ENCODE data around the gene LAMC2. TPM values are rescaled to one million over a fixed set of nuclear protein-coding genes. Genes with fewer than 3 reads are reported as not detected.

Gene LAMC2
- polyA plus RNA-seq, 3 donors = not detected

DNA sequence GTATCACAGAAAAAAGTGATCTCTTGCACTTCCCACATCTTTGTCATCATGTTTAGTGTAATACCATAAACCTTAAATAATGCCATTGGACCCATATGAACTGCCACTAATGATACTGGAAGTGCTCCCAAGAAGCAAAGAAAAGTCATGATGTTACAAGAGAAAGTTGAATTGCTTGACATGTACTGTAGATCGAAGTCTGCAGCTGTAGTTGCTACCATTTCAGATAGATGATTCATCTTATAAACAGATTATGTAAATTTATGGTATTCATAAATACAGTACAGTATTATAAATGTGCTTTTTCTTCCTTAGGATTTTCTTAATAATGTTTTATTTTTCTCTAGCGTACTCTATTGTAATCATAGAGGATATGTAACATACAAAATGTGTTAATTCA lies 30.1 kb upstream of the LAMC2 start:
- intact Hi-C loops (cut with micrococcal nuclease) = no loop called here

DNA sequence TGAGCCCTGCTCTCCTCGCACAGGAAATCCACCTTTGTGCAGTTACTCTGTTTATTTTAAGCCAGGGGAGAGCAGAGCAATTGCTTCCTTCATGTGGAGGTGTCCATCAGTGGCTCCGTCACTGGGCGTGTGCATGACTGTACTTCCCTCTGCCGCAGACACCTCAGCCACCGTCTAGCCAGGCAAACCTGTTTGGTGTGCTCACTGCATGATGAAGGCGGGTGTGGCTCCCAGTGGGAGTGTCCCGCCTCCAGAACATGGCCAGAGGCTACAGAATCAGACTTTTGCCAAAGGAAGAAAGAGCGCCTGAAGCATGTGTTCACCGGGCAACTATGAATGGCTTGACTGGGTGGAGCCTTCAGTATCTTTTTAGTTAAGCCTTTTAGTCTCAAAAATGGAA lies 26.1 kb upstream of the LAMC2 start:
- Histone ChIP-seq H3K27me3 (ENCODE audit: control insufficient read depth in 2 of 2, insufficient read depth in 2 of 2, low read length in 2 of 2) (no peaks in the 10 kb centered on the region), H3K4me2 (replicated peaks; ENCODE audit: extremely low read depth, low read length, poor library complexity, severe bottlenecking) (no peak overlapping the region)

More for the DNA sequence above, 30.1 kb upstream of the LAMC2 start:
- Histone ChIP-seq H3K4me2 (replicated peaks; ENCODE audit: extremely low read depth, low read length, poor library complexity, severe bottlenecking) (no peak overlapping the region), H3K9ac (ENCODE audit: insufficient read depth, low read length, poor library complexity, severe bottlenecking) (no peak overlapping the region), H3K27me3 (ENCODE audit: control insufficient read depth in 2 of 2, insufficient read depth in 2 of 2, low read length in 2 of 2) (no peaks in the 10 kb centered on the region), H3K36me3 (replicated peaks in 1 of 2; ENCODE audit: control insufficient read depth in 1 of 2, insufficient read depth in 2 of 2, low read length in 2 of 2) (no peaks in the 10 kb centered on the region), H3K79me2 (ENCODE audit: insufficient read depth, low read length) (no peaks in the 10 kb centered on the region), H3K9me3 (replicated peaks in 1 of 2; ENCODE audit: control insufficient read depth in 1 of 2, insufficient read depth in 1 of 2, low read length in 2 of 2) (no peaks in the 10 kb centered on the region), H2AFZ (ENCODE audit: insufficient read depth, low read depth, low read length, poor library complexity, severe bottlenecking) (no peak overlapping the region), H3K4me1 (ENCODE audit: control insufficient read depth in 1 of 2, insufficient read depth in 2 of 2, low read length in 2 of 2) (no peaks in the 10 kb centered on the region), H3K27ac (ENCODE audit: low read depth in 1 of 2, low read length in 2 of 2) (no peak overlapping the region), H4K20me1 (ENCODE audit: insufficient read depth, low read length) (no peaks in the 10 kb centered on the region), H3K4me3 (replicated peaks in 1 of 3; ENCODE audit: low read depth in 2 of 3, low read length in 3 of 3) (no peak overlapping the region)
- no peak overlapping the region for H3K4me3 Mint-ChIP-seq
- H3K36me3 Mint-ChIP-seq = no peaks in the 10 kb centered on the region
- no CpG with 5 or more reads among the region's 2 CpGs for WGBS (ENCODE audit: insufficient coverage)
- no peak for DNase-seq
- peaks cover 0 to 5% (median 2%) of the 10 kb centered on the region in 7 donors for H3K9me3 Mint-ChIP-seq
- peaks cover 5 to 11% (median 6%) of the 10 kb centered on the region in 3 donors for H3K27me3 Mint-ChIP-seq (ENCODE audit: low read depth in 3 of 3)
- no peak overlapping the region for H3K27ac Mint-ChIP-seq
- no peak for TF ChIP-seq CTCF (IDR thresholded peaks at IDR 0.05)
- no peaks in the 10 kb centered on the region for H3K4me1 Mint-ChIP-seq

More for the DNA sequence above, 26.1 kb upstream of the LAMC2 start:
- H2AFZ ChIP-seq (ENCODE audit: insufficient read depth, low read depth, low read length, poor library complexity, severe bottlenecking) = no peak overlapping the region
- Mint-ChIP-seq H3K4me3 (no peak overlapping the region), H3K36me3 (no peaks in the 10 kb centered on the region), H3K27me3 (ENCODE audit: low read depth in 3 of 3) (peaks cover 3 to 5% (median 4%) of the 10 kb centered on the region in 3 donors), H3K27ac (no peak overlapping the region), H3K9me3 (peaks cover 0 to 5% (median 2%) of the 10 kb centered on the region in 7 donors), H3K4me1 (no peaks in the 10 kb centered on the region)
- no peak overlapping the region for H3K4me3 ChIP-seq (replicated peaks in 1 of 3; ENCODE audit: low read depth in 2 of 3, low read length in 3 of 3)
- DNase-seq = no peak
- TF ChIP-seq CTCF (IDR thresholded peaks at IDR 0.05) = no peak
- no peak overlapping the region for H3K27ac ChIP-seq (ENCODE audit: low read depth in 1 of 2, low read length in 2 of 2)
- no peaks in the 10 kb centered on the region for H3K79me2 ChIP-seq (ENCODE audit: insufficient read depth, low read length)
- H3K36me3 ChIP-seq (replicated peaks in 1 of 2; ENCODE audit: control insufficient read depth in 1 of 2, insufficient read depth in 2 of 2, low read length in 2 of 2) = no peaks in the 10 kb centered on the region
- H3K9ac ChIP-seq (ENCODE audit: insufficient read depth, low read length, poor library complexity, severe bottlenecking) = no peak overlapping the region
- H4K20me1 ChIP-seq (ENCODE audit: insufficient read depth, low read length) = no peaks in the 10 kb centered on the region
- WGBS (ENCODE audit: insufficient coverage) = 94% methylated on average over 8 of the region's 9 CpGs
- intact Hi-C loops (cut with micrococcal nuclease) = no loop called here
- peaks cover 0 to 3% of the 10 kb centered on the region in 2 donors for H3K9me3 ChIP-seq (replicated peaks in 1 of 2; ENCODE audit: control insufficient read depth in 1 of 2, insufficient read depth in 1 of 2, low read length in 2 of 2)
- H3K4me1 ChIP-seq (ENCODE audit: control insufficient read depth in 1 of 2, insufficient read depth in 2 of 2, low read length in 2 of 2) = no peaks in the 10 kb centered on the region
